Transverse colon (tissue), 4 donors: ENCODE measurements around the gene GRM4. TPM values are rescaled to one million over a fixed set of nuclear protein-coding genes. Genes with fewer than 3 reads are reported as not detected.

Source experiments
- DNase-seq: peaks from one replicate; pipeline ENCODE4 v3.0.0-alpha.2; 2019
- H3K27ac ChIP-seq, 4 donors: fragments of 200-600 bp; sonication (generic); 2 replicates each; pipeline ENCODE4 v1.5.1; 2016 to 2018; ENCODE audit warnings: inconsistent platforms in 4 of 4
- H3K27me3 ChIP-seq: fragments of 200-600 bp; sonication (generic); 2 replicates; pipeline ENCODE4 v1.5.1; 2017; ENCODE audit warnings: inconsistent platforms
- H3K36me3 ChIP-seq, 4 donors: fragments of 200-600 bp; sonication (generic); 2 replicates each; pipeline ENCODE4 v1.5.1; 2017 to 2019; ENCODE audit warnings: inconsistent platforms in 4 of 4
- H3K4me1 ChIP-seq, 4 donors: fragments of 200-600 bp; sonication (generic); 2 replicates each; pipeline ENCODE4 v1.5.1; 2017 to 2020; ENCODE audit warnings: inconsistent platforms in 4 of 4
- H3K4me3 ChIP-seq, 4 donors: fragments of 200-600 bp; sonication (generic); 1 replicate in 1 of 4; 2 replicates in 3 of 4; pipeline versions ENCODE4 v1.5.1 to v1.6.1; 2017 to 2019; ENCODE audit warnings: inconsistent platforms in 4 of 4
- H3K9me3 ChIP-seq, 2 donors: fragments of 200-600 bp; sonication (generic); 2 replicates each; pipeline ENCODE4 v1.5.1; 2017 to 2019; ENCODE audit warnings: inconsistent platforms in 2 of 2
- EP300 ChIP-seq: sonication (generic); formaldehyde crosslinking; IDR thresholded peaks from one replicate; pipeline ENCODE4 v1.6.1; 2017; ENCODE audit warnings: antibody characterized with exemption, low read depth
- POLR2A ChIP-seq: fragments of 450-650 bp; IDR thresholded peaks from one replicate; pipeline ENCODE4 v1.6.1; 2016; ENCODE audit warnings: antibody characterized with exemption, mild to moderate bottlenecking, moderate library complexity
- POLR2AphosphoS5 ChIP-seq, 3 donors: sonication (generic); formaldehyde crosslinking; IDR thresholded peaks; one replicate each; pipeline ENCODE4 v1.6.1; 2016; ENCODE audit warnings: antibody characterized with exemption in 3 of 3
- WGBS, 2 donors: methylation state at CpG; one replicate each; pipeline ENCODE4 v1.1.5; 2018; ENCODE audit warnings: low coverage in 1 of 2; 5-methylcytosine and 5-hydroxymethylcytosine counted together
- in situ Hi-C, 4 donors: fragments of 200-750 bp; cut with MboI; loops; one replicate each; pipeline versions ENCODE4 v1.15.0 to v1.15.1; 2017; ENCODE audit warnings: low sequenced_read_pairs in 3 of 4, low pct_ligation_motif_present in 1 of 4, low pct_unique_long_range_greater_than_20kb in 1 of 4
- intact Hi-C: fragments of 100-400 bp; cut with DNase I; formaldehyde crosslinking; loops from one replicate; pipeline ENCODE4 v1.15.1; 2023; ENCODE audit warnings: low total_unique reads
- total RNA-seq, 4 donors: library from RNA; depleted of rRNA; stranded (reverse); fragments of >200 nt; gene quantifications; one replicate each; pipeline ENCODE4 v1.1.0, GENCODE V29; 2016
- TF ChIP-seq, protein P1 (sequence below), 5 experiments: fragments of 200-600 bp in 3 of 5; fragments of 450-650 bp in 2 of 5; sonication (generic) in 3 of 5; IDR thresholded peaks; 1 replicate in 2 of 5; 2 replicates in 3 of 5; pipeline ENCODE4 v1.5.1; 2016 to 2017; ENCODE audit warnings: antibody characterized with exemption in 5 of 5, inconsistent platforms in 3 of 5, mild to moderate bottlenecking in 2 of 5, moderate library complexity in 1 of 5

The GRM4 gene
- total RNA-seq, 4 donors from 2014 or later, result not detected

DNA sequence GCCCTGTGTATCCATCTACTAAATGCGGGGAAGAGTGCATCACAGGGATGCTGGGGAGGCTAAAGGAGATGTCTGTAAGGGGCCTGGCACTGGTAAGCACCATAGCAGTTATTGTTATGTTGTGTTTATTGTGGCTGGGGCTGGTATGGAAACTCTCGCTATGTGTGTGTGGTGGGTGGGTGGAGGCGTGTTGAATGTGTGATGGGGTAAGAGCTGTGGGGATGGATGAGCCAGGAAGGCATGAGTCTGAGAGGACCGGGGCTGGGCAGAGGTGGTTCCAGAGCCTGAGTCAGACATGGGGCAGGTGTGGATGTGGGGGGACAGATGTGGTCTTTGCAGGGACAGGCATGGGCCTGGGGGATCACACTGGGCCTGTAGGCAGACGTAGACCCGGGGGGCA, 88.1 kb downstream of the GRM4 start:
- H3K4me3 ChIP-seq, result no peak overlapping the region
- no peak for DNase-seq
- no peaks in the 10 kb centered on the region for H3K9me3 ChIP-seq
- 84 to 100% methylated on average over 3 to 6 of the region's 6 CpGs for WGBS, 2 donors
- intact Hi-C loops (loop anchor here (5.0 kb wide), 1 partner anchor 95 kb away; no protein-coding TSS in a partner anchor), in situ Hi-C loops (loop anchor here in 1 of 4 donors (10.0 kb wide), 1 partner anchor 97 kb away; no protein-coding TSS in a partner anchor)
- H3K36me3 ChIP-seq, result no peaks in the 10 kb centered on the region
- peaks cover 0 to 7% (median 2%) of the 10 kb centered on the region in 4 donors for H3K4me1 ChIP-seq
- TF ChIP-seq, protein P1, sequence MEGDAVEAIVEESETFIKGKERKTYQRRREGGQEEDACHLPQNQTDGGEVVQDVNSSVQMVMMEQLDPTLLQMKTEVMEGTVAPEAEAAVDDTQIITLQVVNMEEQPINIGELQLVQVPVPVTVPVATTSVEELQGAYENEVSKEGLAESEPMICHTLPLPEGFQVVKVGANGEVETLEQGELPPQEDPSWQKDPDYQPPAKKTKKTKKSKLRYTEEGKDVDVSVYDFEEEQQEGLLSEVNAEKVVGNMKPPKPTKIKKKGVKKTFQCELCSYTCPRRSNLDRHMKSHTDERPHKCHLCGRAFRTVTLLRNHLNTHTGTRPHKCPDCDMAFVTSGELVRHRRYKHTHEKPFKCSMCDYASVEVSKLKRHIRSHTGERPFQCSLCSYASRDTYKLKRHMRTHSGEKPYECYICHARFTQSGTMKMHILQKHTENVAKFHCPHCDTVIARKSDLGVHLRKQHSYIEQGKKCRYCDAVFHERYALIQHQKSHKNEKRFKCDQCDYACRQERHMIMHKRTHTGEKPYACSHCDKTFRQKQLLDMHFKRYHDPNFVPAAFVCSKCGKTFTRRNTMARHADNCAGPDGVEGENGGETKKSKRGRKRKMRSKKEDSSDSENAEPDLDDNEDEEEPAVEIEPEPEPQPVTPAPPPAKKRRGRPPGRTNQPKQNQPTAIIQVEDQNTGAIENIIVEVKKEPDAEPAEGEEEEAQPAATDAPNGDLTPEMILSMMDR (IDR thresholded peaks at IDR 0.05), result no peak
- TF ChIP-seq POLR2AphosphoS5 (IDR thresholded peaks at IDR 0.05), result no peak
- no peak for TF ChIP-seq POLR2A
- no peak for TF ChIP-seq EP300
- H3K27ac ChIP-seq, result no peak overlapping the region
- H3K27me3 ChIP-seq, result peaks cover 5% of the 10 kb centered on the region

- no peaks in the 10 kb centered on the region for H3K9me3 ChIP-seq
- DNase-seq, result no peak
- H3K27me3 ChIP-seq, result no peaks in the 10 kb centered on the region
- no peak overlapping the region for H3K4me3 ChIP-seq
- intact Hi-C loops (loop anchor here (5.0 kb wide), 1 partner anchor 95 kb away; no protein-coding TSS in a partner anchor), in situ Hi-C loops (loop anchor here in 1 of 4 donors (10.0 kb wide), 1 partner anchor 98 kb away; no protein-coding TSS in a partner anchor)
- H3K27ac ChIP-seq, result no peak overlapping the region
- H3K36me3 ChIP-seq, result no peaks in the 10 kb centered on the region
- peaks cover 0 to 7% (median 2%) of the 10 kb centered on the region in 4 donors for H3K4me1 ChIP-seq
- 87% methylated on average over 16 of the region's 16 CpGs; no CpG with 5 or more reads in 1 of the 2 donors for WGBS, 2 donors
- TF ChIP-seq EP300 (no peak), POLR2A (no peak), POLR2AphosphoS5 (IDR thresholded peaks at IDR 0.05) (no peak)
- TF ChIP-seq, protein P1 (IDR thresholded peaks at IDR 0.05), result no peak
Observed at GRCh38 chr6:34057191-34057590, 88.7 kb downstream of the GRM4 start.

DNA sequence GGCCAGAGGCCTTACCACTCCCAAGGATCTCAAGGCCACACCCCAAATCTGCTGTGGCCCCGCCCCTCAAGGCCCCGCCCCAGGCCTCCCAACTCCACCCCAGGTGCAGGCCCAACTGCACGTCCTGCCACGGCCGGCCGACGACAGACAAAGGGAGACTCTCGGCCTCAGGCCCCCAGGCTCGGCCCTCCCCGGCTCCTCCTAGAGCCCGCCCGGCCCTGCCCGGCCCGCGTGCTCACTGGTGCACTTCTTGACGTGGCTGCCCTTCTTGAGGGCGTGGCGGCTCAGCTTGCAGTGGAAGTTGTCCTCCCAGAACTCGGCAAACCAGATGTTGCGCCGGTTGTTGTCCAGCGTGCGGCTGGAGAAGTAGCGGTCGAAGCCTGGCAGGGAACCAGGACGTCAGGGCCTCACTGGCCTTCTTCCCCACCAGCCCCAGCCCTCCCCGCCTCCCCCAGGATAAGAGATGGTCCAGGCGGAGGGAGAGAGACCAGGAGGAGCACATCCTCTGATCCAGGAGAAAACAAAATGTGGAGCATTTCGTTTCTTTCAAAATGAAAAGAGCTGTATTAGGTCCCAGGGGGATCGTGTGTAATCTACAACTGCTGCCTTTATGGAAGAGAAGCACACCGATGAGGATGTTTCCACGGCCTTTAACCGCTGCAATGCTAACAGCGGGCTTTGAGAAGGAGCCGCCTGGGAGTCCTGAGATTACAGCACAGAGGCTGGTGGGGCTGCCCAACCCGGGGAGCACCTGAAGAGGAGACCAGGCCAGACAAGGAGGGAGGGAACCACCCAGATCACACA, 89.4 kb downstream of the GRM4 start:
- in situ Hi-C loops (loop anchor here in 1 of 4 donors (10.0 kb wide), 1 partner anchor 98 kb away; no protein-coding TSS in a partner anchor), intact Hi-C loops (loop anchor here (5.0 kb wide), 1 partner anchor 96 kb away; no protein-coding TSS in a partner anchor)
- Histone ChIP-seq H3K4me3 (peak overlapping the region in 1 of 4 donors; percentile 3), H3K9me3 (no peaks in the 10 kb centered on the region), H3K27me3 (no peaks in the 10 kb centered on the region), H3K27ac (peak overlapping the region in 2 of 4 donors; percentile 4 to 13), H3K36me3 (no peaks in the 10 kb centered on the region), H3K4me1 (peaks cover 0 to 7% (median 2%) of the 10 kb centered on the region in 4 donors)
- TF ChIP-seq POLR2AphosphoS5 (IDR thresholded peaks at IDR 0.05), result no peak
- TF ChIP-seq, protein P1 (IDR thresholded peaks at IDR 0.05), result no peak
- 44% methylated on average over 31 of the region's 36 CpGs; no CpG with 5 or more reads in 1 of the 2 donors for WGBS, 2 donors
- DNase-seq, result peak; percentile 77

- no peaks in the 10 kb centered on the region for H3K9me3 ChIP-seq
- TF ChIP-seq, protein P1 (IDR thresholded peaks at IDR 0.05), result peak; percentile 45 to 71 (median 64)
- TF ChIP-seq POLR2A (no peak), POLR2AphosphoS5 (IDR thresholded peaks at IDR 0.05) (no peak)
- 48 to 62% methylated on average over 8 to 18 of the region's 18 CpGs for WGBS, 2 donors
- H3K36me3 ChIP-seq, result no peaks in the 10 kb centered on the region
- intact Hi-C loops (loop anchor here (5.0 kb wide), 1 partner anchor 97 kb away; no protein-coding TSS in a partner anchor), in situ Hi-C loops (loop anchor here in 1 of 4 donors (10.0 kb wide), 1 partner anchor 99 kb away; no protein-coding TSS in a partner anchor)
- DNase-seq, result peak; percentile 63
- no peaks in the 10 kb centered on the region for H3K27me3 ChIP-seq
- H3K4me1 ChIP-seq, result peaks cover 0 to 7% (median 2%) of the 10 kb centered on the region in 4 donors
- no peak overlapping the region for H3K4me3 ChIP-seq
- no peak overlapping the region for H3K27ac ChIP-seq
Observed at GRCh38 chr6:34055223-34055933, 90.5 kb downstream of the GRM4 start.
